Kidney (tissue), 22 donors: ENCODE data around the gene TRIM69. TPM values are rescaled to one million over a fixed set of nuclear protein-coding genes. Genes with fewer than 3 reads are reported as not detected.
"Not testable (repeated sequence)": the region's sequence is repeated elsewhere in the genome, so short reads cannot be mapped to it uniquely, and the experiment has no call there.

Experiments
- DNase-seq, 5 donors: peaks; one replicate each; pipeline ENCODE4 v3.0.0-alpha.2; 2013 to 2020
- FAIRE-seq: peaks from 2 replicates; lab custom pipeline; 2012; peaks lifted over from hg19 to GRCh38; lab: Jason Lieb, UNC
- H3K27ac ChIP-seq, 2 donors: one replicate each; pipeline ENCODE4 v1.7.0; 2013; ENCODE audit warnings: low read depth in 2 of 2, low read length in 2 of 2, inconsistent platforms in 1 of 2
- H3K27me3 ChIP-seq: one replicate; pipeline ENCODE4 v1.7.1; 2013; ENCODE audit warnings: low read length, inconsistent platforms; ENCODE audit not compliant: control insufficient read depth, insufficient read depth
- H3K36me3 ChIP-seq, 3 donors: one replicate each; pipeline versions ENCODE4 v1.7.0 to v1.7.1; 2013; ENCODE audit warnings: low read length in 3 of 3, control low read depth in 1 of 3, inconsistent platforms in 1 of 3; ENCODE audit not compliant: insufficient read depth in 3 of 3, control insufficient read depth in 2 of 3
- H3K4me1 ChIP-seq, 3 donors: one replicate each; pipeline versions ENCODE4 v1.7.0 to v1.7.1; 2013; ENCODE audit warnings: low read length in 3 of 3, inconsistent platforms in 1 of 3, low read depth in 1 of 3; ENCODE audit not compliant: control insufficient read depth in 2 of 3, insufficient read depth in 2 of 3
- H3K4me3 ChIP-seq, 3 donors: one replicate each; pipeline versions ENCODE4 v1.7.0 to v1.8.1; 2013; ENCODE audit warnings: low read length in 3 of 3, control low read depth in 1 of 3, inconsistent platforms in 1 of 3
- H3K9ac ChIP-seq, 3 donors: one replicate each; pipeline versions ENCODE4 v1.7.0 to v1.7.1; 2013; ENCODE audit warnings: low read length in 3 of 3, control low read depth in 1 of 3, inconsistent platforms in 1 of 3
- H3K9me3 ChIP-seq, 3 donors: one replicate each; pipeline versions ENCODE4 v1.7.0 to v1.7.1; 2013; ENCODE audit warnings: low read length in 3 of 3, control low read depth in 1 of 3, inconsistent platforms in 1 of 3; ENCODE audit not compliant: control insufficient read depth in 2 of 3, insufficient read depth in 1 of 3
- intact Hi-C: fragments of 100-400 bp; cut with DNase I; formaldehyde crosslinking; loops from one replicate; pipeline ENCODE4 v1.11.1; 2022
- long read RNA-seq, 10 donors: library from polyadenylated mRNA in 1 of 10; unstranded in 1 of 10; transcript quantifications; one replicate each; pipeline ENCODE4 v2.0.0 and lab custom pipeline, GENCODE V29; 2021 to 2026
- polyA plus RNA-seq: library from polyadenylated mRNA; stranded (reverse); fragments of 350-450 nt; fragmentation: Illumina TruSeq; extraction: RNeasy Lipid Tissue Mini Kit (QIAGEN cat#74804); gene quantifications from one replicate; pipeline ENCODE4 v1.2.3, GENCODE V29; 2014; ENCODE audit warnings: low read depth, low replicate concordance; ENCODE audit not compliant: insufficient read depth
- total RNA-seq: library from RNA; stranded (reverse); fragmentation: NEBNext Ultra II Directional; extraction: Animal tissue kit (Norgen Biotek cat#: 25700); gene quantifications from one replicate; pipeline ENCODE4 v1.2.1, GENCODE V29; 2021
- TF ChIP-seq, protein P1 (sequence below): IDR thresholded peaks from 3 replicates; pipeline ENCODE4 v1.5.1; 2012; ENCODE audit warnings: mild to moderate bottlenecking, moderate library complexity, borderline replicate concordance; ENCODE audit not compliant: insufficient read depth; ENCODE audit errors: extremely low read depth
- donor health status: control.
- donor health status: control.
- donor health status: control.
- donor health status: control.
- donor health status: control.
- donor health status: DM: yes; HTN: yes; CAD: no.
- donor health status: Normal renal cell carcinoma (clear cell type).

TRIM69 gene, protein sequence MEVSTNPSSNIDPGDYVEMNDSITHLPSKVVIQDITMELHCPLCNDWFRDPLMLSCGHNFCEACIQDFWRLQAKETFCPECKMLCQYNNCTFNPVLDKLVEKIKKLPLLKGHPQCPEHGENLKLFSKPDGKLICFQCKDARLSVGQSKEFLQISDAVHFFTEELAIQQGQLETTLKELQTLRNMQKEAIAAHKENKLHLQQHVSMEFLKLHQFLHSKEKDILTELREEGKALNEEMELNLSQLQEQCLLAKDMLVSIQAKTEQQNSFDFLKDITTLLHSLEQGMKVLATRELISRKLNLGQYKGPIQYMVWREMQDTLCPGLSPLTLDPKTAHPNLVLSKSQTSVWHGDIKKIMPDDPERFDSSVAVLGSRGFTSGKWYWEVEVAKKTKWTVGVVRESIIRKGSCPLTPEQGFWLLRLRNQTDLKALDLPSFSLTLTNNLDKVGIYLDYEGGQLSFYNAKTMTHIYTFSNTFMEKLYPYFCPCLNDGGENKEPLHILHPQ
- 29.6 TPM for total RNA-seq
- 41.2 TPM for polyA plus RNA-seq
- long read RNA-seq, donor 1, transcript TRIM69-207 (2 exons, 3,190 nt), result major isoform, 7 of 7 reads
- long read RNA-seq, donor 1, partial matches to known transcripts, result 0 of 7 reads
- long read RNA-seq, donor 1, other reads (novel, unspliced or antisense), result 0 of 7 reads
- long read RNA-seq, donor 2, transcript TRIM69-207 (2 exons, 3,190 nt), result major isoform, 10 of 10 reads
- long read RNA-seq, donor 2, partial matches to known transcripts, result 0 of 10 reads
- long read RNA-seq, donor 2, other reads (novel, unspliced or antisense), result 0 of 10 reads
- long read RNA-seq, donor 3, transcript TRIM69-207 (2 exons, 3,190 nt), result major isoform, 9 of 9 reads
- long read RNA-seq, donor 3, partial matches to known transcripts, result 0 of 9 reads
- long read RNA-seq, donor 3, other reads (novel, unspliced or antisense), result 0 of 9 reads
- long read RNA-seq, donor 4, transcript TRIM69-207 (2 exons, 3,190 nt), result major isoform, 5 of 5 reads
- long read RNA-seq, donor 4, partial matches to known transcripts, result 0 of 5 reads
- long read RNA-seq, donor 4, other reads (novel, unspliced or antisense), result 0 of 5 reads
- long read RNA-seq, donor 5, partial matches to known transcripts, result 0 of 1 reads
- long read RNA-seq, donor 5, other reads (novel, unspliced or antisense), result 0 of 1 reads
- long read RNA-seq, donor 6, transcript TRIM69-207 (2 exons, 3,190 nt), result major isoform, 12 of 12 reads
- long read RNA-seq, donor 6, partial matches to known transcripts, result 0 of 12 reads
- long read RNA-seq, donor 6, other reads (novel, unspliced or antisense), result 0 of 12 reads
- long read RNA-seq, donor 7, transcript TRIM69-207 (2 exons, 3,190 nt), result major isoform, 12 of 14 reads
- long read RNA-seq, donor 7, partial matches to known transcripts, result 0 of 14 reads
- long read RNA-seq, donor 7, other reads (novel, unspliced or antisense), result 2 of 14 reads
- long read RNA-seq, donor 8, transcript TRIM69-207 (2 exons, 3,190 nt), result major isoform, 7 of 7 reads
- long read RNA-seq, donor 8, partial matches to known transcripts, result 0 of 7 reads
- long read RNA-seq, donor 8, other reads (novel, unspliced or antisense), result 0 of 7 reads
- long read RNA-seq, donor 9, transcript TRIM69-207 (2 exons, 3,190 nt), result major isoform, 6 of 6 reads
- long read RNA-seq, donor 9, partial matches to known transcripts, result 0 of 6 reads
- long read RNA-seq, donor 9, other reads (novel, unspliced or antisense), result 0 of 6 reads
- long read RNA-seq, donor 10, transcript TRIM69-207 (2 exons, 3,190 nt), result major isoform, 8 of 8 reads
- long read RNA-seq, donor 10, partial matches to known transcripts, result 0 of 8 reads
- long read RNA-seq, donor 10, other reads (novel, unspliced or antisense), result 0 of 8 reads

DNA sequence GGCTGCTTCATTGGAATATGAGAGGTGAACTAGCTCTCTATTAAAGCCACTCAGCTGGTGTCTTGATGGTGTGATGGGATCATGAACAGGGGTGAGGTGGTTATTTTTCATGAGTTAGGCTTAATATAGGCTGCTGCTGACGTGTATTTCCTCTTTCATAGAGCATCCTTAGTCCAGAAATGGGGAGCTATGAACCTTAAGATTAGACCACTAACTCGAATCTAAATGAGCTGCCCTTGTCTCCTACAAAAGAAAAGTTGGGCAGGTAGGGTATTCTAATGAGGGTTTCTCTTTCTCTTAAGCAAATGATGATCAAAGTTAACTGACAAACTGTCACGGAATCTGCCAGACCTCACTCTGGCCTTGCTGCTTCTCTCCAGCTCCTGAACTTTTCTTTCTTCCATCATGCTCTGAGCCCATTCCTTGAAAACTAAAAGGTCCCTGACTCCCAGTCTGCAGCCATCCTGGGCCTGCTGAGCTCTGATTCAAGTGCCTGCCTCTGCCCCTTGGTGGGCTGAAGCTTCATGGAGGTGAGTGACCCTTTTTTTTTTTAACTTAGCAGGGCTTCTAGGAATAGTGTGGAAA is at the start of gene TRIM69:
TRIM69 (plus strand) TSS at position 348 of the 585 bp plus-strand sequence; CDS start at position 525, 177 bp downstream.
- Histone ChIP-seq H3K27me3 (no peaks in the 10 kb centered on the region), H3K4me1 (no peaks in the 10 kb centered on the region), H3K27ac (peak within 1 kb of the TSS in 1 of 2 donors; percentile 47), H3K36me3 (peaks cover 0 to 5% (median 0%) of the 10 kb centered on the region in 3 donors), H3K9ac (peak within 1 kb of the TSS in 1 of 3 donors; percentile 16), H3K4me3 (no peak within 1 kb of the TSS), H3K9me3 (no peaks in the 10 kb centered on the region)
- TF ChIP-seq, protein P1, sequence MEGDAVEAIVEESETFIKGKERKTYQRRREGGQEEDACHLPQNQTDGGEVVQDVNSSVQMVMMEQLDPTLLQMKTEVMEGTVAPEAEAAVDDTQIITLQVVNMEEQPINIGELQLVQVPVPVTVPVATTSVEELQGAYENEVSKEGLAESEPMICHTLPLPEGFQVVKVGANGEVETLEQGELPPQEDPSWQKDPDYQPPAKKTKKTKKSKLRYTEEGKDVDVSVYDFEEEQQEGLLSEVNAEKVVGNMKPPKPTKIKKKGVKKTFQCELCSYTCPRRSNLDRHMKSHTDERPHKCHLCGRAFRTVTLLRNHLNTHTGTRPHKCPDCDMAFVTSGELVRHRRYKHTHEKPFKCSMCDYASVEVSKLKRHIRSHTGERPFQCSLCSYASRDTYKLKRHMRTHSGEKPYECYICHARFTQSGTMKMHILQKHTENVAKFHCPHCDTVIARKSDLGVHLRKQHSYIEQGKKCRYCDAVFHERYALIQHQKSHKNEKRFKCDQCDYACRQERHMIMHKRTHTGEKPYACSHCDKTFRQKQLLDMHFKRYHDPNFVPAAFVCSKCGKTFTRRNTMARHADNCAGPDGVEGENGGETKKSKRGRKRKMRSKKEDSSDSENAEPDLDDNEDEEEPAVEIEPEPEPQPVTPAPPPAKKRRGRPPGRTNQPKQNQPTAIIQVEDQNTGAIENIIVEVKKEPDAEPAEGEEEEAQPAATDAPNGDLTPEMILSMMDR, result no peak
- DNase-seq (no peak), FAIRE-seq (no peak)
- intact Hi-C loops, result loop anchor here (5.0 kb wide), 1 partner anchor 74 kb away; the partner anchor contains the start of gene SPG11

DNA sequence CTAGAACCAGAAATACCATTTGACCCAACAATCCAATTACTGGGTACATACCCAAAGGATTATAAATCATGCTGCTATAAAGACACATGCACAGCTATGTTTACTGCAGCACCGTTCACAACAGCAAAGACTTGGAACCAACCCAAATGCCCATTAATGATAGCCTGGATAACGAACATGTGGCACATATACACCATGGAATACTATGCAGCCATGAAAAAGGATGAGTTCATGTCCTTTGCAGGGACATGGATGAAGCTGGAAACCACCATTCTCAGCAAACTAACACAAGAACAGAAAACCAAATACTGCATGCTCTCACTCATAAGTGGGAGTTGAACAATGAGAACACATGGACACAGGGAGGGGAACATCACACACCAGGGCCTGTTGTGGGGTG is 47.0 kb upstream of the TRIM69 start:
- H3K27me3 ChIP-seq, DNase-seq, H3K27ac ChIP-seq, intact Hi-C loops, H3K4me1 ChIP-seq, FAIRE-seq, H3K36me3 ChIP-seq, H3K4me3 ChIP-seq, H3K9ac ChIP-seq, H3K9me3 ChIP-seq: not testable (repeated sequence)

DNA sequence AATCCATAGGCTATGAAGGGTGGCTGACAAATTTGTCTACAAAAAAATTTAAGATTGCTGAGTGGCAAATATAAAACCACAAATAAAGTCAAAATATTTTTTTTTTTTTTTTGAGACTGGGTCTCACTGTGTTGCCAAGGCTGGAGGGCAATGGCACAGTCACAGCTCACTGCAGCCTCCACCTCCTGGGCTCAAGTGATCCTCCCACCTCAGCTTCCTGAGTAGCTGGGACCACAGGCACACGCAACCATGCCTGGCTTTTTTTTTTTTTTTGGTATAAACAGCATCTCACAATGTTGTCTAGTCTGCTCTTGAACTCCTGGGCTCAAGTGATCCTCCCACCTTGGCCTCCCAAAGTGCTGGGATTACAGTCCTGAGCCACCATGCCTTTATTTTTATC is 46.1 kb upstream of the TRIM69 start:
- FAIRE-seq, H3K27ac ChIP-seq, H3K36me3 ChIP-seq, H3K9ac ChIP-seq, DNase-seq, H3K4me3 ChIP-seq, H3K4me1 ChIP-seq, intact Hi-C loops, H3K27me3 ChIP-seq, H3K9me3 ChIP-seq: not testable (repeated sequence)
